Activated T-cell treated with anti-CD3 and anti-CD28 coated beads for 4 hours (primary cell): ENCODE data around the gene RGS9.

ENCODE experiments used
- DNase-seq: peaks from one replicate; pipeline ENCODE4 v3.0.0-alpha.2; 2020

The RGS9 gene

DNA sequence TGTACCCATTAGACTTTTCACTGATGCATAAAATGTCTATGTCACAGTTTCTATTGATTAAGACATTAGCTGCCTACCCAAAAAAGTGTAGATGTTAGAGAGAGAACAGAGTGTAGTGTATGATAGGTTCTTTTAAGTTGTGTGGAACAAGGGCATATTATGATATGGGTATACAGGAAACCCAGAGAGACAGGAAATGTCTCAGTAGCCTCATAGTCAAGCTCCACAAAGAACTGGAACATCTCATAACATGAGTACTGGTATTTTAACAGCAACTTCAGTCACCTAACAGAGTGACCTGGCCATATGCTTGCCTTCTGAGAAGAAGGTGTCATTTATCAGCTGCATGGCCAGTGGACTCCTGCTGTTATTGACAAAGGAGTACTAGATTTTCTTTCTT lies 128.1 kb downstream of the RGS9 start:
- DNase-seq = no peak

DNA sequence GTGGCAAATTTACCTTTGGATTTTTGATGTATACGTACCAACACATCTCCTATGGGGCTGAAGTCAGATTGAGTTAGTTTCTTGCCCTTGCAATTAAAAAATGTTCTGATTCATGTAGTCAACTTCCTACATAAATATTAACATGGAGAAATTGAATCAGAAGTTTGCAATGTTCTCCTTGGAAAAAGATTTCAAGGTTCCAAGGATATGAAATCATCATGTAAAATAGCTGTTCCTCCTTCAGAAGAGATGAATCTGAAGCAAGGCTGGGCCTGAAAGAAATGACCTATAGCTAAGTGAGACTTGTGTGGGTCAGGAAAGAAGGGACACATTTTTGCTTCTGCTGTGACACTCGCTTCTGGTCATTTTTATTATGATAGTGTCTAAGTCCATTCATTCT lies 131.7 kb downstream of the RGS9 start:
- no peak for DNase-seq

DNA sequence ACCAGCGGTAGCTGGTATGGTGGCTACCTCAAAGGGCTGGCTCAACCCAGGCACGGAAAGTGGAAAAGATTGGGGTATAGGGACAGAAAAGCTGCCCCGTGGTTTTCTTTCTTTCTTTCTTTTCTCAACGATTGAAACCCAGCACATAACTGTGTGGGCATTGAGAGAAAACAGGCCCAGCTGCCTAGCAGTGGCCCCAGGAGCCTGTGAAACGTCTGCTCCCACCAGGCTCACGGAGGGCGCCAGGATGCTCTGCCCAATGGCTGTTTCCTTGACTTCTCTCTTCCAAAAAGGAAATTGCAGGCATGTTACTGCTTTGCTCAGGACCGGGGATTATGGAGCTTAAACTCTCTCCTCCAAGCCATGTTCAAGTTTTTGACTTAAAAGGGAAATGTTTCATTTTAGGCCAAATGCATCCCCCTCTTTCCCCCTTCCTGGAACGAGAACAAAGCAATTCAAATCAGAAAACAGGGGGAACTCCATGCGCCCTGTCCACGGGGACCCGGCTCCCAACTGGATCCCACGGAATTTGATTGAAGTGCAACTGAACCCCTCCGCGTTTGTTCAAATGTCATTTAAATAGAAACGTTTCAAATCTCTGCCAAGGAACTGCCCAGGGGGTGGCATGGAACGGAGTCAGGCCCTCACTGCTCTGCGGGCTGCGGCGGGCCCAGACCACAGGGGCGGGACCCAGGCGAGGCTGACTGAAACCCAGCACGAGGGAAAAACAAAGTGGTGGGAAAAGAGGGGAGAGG lies 133.5 kb downstream of the RGS9 start:
- DNase-seq = no peak

DNA sequence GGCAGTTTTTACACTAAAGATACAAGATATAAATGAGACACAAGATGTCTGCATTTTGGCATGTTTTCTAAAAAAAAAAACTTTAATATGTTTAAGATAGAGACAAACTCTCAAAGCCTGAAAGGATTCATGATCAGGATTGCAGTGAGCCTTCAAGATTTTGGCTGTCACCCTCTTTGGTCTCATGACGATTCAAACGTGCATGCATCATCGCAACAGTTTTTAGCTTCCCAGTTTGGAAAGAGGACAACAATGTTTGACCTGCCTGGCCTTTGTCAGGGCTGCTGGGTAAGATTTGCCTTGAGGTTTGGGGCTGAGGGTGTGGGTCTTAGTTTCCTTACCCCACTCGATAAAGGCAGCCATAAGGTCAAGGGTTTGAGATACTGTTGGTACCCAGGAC lies 134.1 kb downstream of the RGS9 start:
- no peak for DNase-seq
